Transverse colon (tissue), 4 donors: ENCODE measurements around the gene DDX5. TPM values are rescaled to one million over a fixed set of nuclear protein-coding genes. Genes with fewer than 3 reads are reported as not detected.
"Not testable (repeated sequence)": the region's sequence is repeated elsewhere in the genome, so short reads cannot be mapped to it uniquely, and the experiment has no call there.

ENCODE experiments used
- DNase-seq: peaks from one replicate; pipeline ENCODE4 v3.0.0-alpha.2; 2019
- H3K27ac ChIP-seq, 4 donors: fragments of 200-600 bp; sonication (generic); 2 replicates each; pipeline ENCODE4 v1.5.1; 2016 to 2018; ENCODE audit warnings: inconsistent platforms in 4 of 4
- H3K27me3 ChIP-seq: fragments of 200-600 bp; sonication (generic); 2 replicates; pipeline ENCODE4 v1.5.1; 2017; ENCODE audit warnings: inconsistent platforms
- H3K36me3 ChIP-seq, 4 donors: fragments of 200-600 bp; sonication (generic); 2 replicates each; pipeline ENCODE4 v1.5.1; 2017 to 2019; ENCODE audit warnings: inconsistent platforms in 4 of 4
- H3K4me1 ChIP-seq, 4 donors: fragments of 200-600 bp; sonication (generic); 2 replicates each; pipeline ENCODE4 v1.5.1; 2017 to 2020; ENCODE audit warnings: inconsistent platforms in 4 of 4
- H3K4me3 ChIP-seq, 4 donors: fragments of 200-600 bp; sonication (generic); 1 replicate in 1 of 4; 2 replicates in 3 of 4; pipeline versions ENCODE4 v1.5.1 to v1.6.1; 2017 to 2019; ENCODE audit warnings: inconsistent platforms in 4 of 4
- H3K9me3 ChIP-seq, 2 donors: fragments of 200-600 bp; sonication (generic); 2 replicates each; pipeline ENCODE4 v1.5.1; 2017 to 2019; ENCODE audit warnings: inconsistent platforms in 2 of 2
- EP300 ChIP-seq: sonication (generic); formaldehyde crosslinking; IDR thresholded peaks from one replicate; pipeline ENCODE4 v1.6.1; 2017; ENCODE audit warnings: antibody characterized with exemption, low read depth
- POLR2A ChIP-seq: fragments of 450-650 bp; IDR thresholded peaks from one replicate; pipeline ENCODE4 v1.6.1; 2016; ENCODE audit warnings: antibody characterized with exemption, mild to moderate bottlenecking, moderate library complexity
- POLR2AphosphoS5 ChIP-seq, 3 donors: sonication (generic); formaldehyde crosslinking; IDR thresholded peaks; one replicate each; pipeline ENCODE4 v1.6.1; 2016; ENCODE audit warnings: antibody characterized with exemption in 3 of 3
- WGBS, 2 donors: methylation state at CpG; one replicate each; pipeline ENCODE4 v1.1.5; 2018; ENCODE audit warnings: low coverage in 1 of 2; 5-methylcytosine and 5-hydroxymethylcytosine counted together
- in situ Hi-C, 4 donors: fragments of 200-750 bp; cut with MboI; loops; one replicate each; pipeline versions ENCODE4 v1.15.0 to v1.15.1; 2017; ENCODE audit warnings: low sequenced_read_pairs in 3 of 4, low pct_ligation_motif_present in 1 of 4, low pct_unique_long_range_greater_than_20kb in 1 of 4
- intact Hi-C: fragments of 100-400 bp; cut with DNase I; formaldehyde crosslinking; loops from one replicate; pipeline ENCODE4 v1.15.1; 2023; ENCODE audit warnings: low total_unique reads
- total RNA-seq, 4 donors: library from RNA; depleted of rRNA; stranded (reverse); fragments of >200 nt; gene quantifications; one replicate each; pipeline ENCODE4 v1.1.0, GENCODE V29; 2016
- TF ChIP-seq, protein P1 (sequence below), 5 experiments: fragments of 200-600 bp in 3 of 5; fragments of 450-650 bp in 2 of 5; sonication (generic) in 3 of 5; IDR thresholded peaks; 1 replicate in 2 of 5; 2 replicates in 3 of 5; pipeline ENCODE4 v1.5.1; 2016 to 2017; ENCODE audit warnings: antibody characterized with exemption in 5 of 5, inconsistent platforms in 3 of 5, mild to moderate bottlenecking in 2 of 5, moderate library complexity in 1 of 5

DDX5 gene
- total RNA-seq, 4 donors from 2014 or later, result 451 to 1,221 (median 694) TPM

DNA sequence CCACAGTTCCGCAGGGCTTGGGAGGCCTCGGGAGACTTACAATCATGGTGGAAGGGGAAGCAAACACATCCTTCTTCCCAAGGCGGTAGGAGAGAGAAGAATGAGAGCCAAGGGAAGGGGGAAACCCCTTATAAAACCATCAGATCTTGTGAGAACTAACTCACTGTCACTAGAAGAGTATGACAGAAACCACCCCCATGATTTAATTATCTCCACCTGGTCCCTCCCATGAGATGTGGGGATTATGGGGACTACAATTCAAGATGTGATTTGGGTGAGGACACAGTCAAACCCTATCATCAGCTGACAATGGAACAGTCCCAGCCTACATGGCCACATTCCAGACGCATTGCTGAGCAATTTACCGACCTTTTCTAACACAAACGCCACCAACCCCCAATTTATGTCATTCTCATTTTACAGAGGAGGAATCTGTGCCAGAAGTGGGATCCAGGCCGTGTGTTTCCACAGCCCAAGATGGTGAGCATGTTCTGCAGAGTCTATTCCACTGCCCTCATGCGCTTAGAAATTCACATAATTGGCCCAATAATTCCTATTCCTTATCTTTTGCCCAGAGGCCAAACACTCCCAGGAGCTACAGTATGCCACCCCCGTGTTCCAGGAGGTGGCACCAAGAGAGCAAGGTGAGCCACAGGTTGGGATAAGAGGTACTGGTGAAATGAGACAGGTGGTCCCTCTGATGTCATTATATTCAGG lies 39.9 kb downstream of the DDX5 start:
- no peak for TF ChIP-seq EP300
- no peak for TF ChIP-seq POLR2A
- TF ChIP-seq, protein P1, sequence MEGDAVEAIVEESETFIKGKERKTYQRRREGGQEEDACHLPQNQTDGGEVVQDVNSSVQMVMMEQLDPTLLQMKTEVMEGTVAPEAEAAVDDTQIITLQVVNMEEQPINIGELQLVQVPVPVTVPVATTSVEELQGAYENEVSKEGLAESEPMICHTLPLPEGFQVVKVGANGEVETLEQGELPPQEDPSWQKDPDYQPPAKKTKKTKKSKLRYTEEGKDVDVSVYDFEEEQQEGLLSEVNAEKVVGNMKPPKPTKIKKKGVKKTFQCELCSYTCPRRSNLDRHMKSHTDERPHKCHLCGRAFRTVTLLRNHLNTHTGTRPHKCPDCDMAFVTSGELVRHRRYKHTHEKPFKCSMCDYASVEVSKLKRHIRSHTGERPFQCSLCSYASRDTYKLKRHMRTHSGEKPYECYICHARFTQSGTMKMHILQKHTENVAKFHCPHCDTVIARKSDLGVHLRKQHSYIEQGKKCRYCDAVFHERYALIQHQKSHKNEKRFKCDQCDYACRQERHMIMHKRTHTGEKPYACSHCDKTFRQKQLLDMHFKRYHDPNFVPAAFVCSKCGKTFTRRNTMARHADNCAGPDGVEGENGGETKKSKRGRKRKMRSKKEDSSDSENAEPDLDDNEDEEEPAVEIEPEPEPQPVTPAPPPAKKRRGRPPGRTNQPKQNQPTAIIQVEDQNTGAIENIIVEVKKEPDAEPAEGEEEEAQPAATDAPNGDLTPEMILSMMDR (IDR thresholded peaks at IDR 0.05), result no peak
- no peak for TF ChIP-seq POLR2AphosphoS5 (IDR thresholded peaks at IDR 0.05)
- Histone ChIP-seq H3K9me3 (no peaks in the 10 kb centered on the region), H3K27me3 (no peaks in the 10 kb centered on the region), H3K4me1 (no peaks in the 10 kb centered on the region), H3K27ac (no peak overlapping the region), H3K36me3 (no peaks in the 10 kb centered on the region), H3K4me3 (no peak overlapping the region)
- no peak for DNase-seq
- intact Hi-C loops (no loop called here), in situ Hi-C loops (no loop called here)
- 47 to 71% methylated on average over 3 to 9 of the region's 9 CpGs for WGBS, 2 donors

DNA sequence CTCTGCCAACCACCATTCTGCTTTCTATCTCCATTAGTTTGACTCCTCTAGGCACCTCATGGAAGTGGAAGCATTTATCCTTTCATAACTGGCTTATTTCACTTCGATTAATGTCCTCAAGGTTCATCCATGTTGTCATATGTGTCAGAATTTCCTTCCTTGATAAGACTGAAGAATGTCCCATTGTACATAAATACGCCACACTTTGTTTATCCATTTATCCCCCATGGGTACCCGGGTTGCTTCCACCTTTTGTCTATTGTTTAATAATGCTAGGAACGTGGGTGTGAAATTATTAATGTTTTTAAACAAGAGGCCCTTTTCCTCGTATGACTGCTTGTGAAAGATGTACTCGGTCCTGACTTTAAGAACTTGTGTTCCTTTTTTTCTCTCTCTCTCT lies 44.3 kb downstream of the DDX5 start:
- Histone ChIP-seq H3K4me1 (peaks cover 0 to 1% (median 0%) of the 10 kb centered on the region in 4 donors), H3K27me3 (no peaks in the 10 kb centered on the region), H3K36me3 (no peaks in the 10 kb centered on the region), H3K4me3 (no peak overlapping the region), H3K9me3 (no peaks in the 10 kb centered on the region), H3K27ac (no peak overlapping the region)
- TF ChIP-seq, protein P1 (IDR thresholded peaks at IDR 0.05), result no peak
- TF ChIP-seq POLR2A (no peak), EP300 (no peak), POLR2AphosphoS5 (IDR thresholded peaks at IDR 0.05) (no peak)
- intact Hi-C loops, result no loop called here
- no peak for DNase-seq
- in situ Hi-C loops, result no loop called here
- 74 to 78% methylated on average over 6 of the region's 6 CpGs for WGBS, 2 donors

DNA sequence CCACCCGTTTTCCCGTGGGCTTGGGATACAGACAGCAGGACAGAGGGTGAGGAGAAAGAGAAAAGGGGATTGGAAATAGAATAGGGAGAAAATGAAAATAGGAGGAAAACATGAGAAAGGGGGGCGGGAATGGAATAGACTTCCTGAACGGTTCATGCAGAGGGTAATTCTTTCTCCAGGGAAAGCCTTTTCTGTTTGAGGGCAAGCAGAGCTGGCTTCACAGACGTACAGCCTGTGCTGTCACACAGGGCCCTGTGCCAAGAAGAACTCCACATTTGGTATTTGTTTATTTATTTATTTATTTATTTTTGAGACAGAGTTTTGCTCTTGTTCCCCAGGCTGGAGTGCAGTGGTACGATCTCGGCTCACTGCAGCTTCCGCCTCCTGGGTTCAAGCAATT lies 45.1 kb downstream of the DDX5 start:
- H3K4me1 ChIP-seq, result peaks cover 0 to 10% (median 0%) of the 10 kb centered on the region in 4 donors
- TF ChIP-seq EP300 (no peak), POLR2AphosphoS5 (IDR thresholded peaks at IDR 0.05) (no peak), POLR2A (no peak)
- TF ChIP-seq, protein P1 (IDR thresholded peaks at IDR 0.05), result no peak
- 93 to 94% methylated on average over 7 to 8 of the region's 8 CpGs for WGBS, 2 donors
- H3K4me3 ChIP-seq, result no peak overlapping the region
- H3K27me3 ChIP-seq, result no peaks in the 10 kb centered on the region
- intact Hi-C loops (no loop called here), in situ Hi-C loops (no loop called here)
- no peak for DNase-seq
- no peaks in the 10 kb centered on the region for H3K9me3 ChIP-seq
- H3K27ac ChIP-seq, result no peak overlapping the region
- no peaks in the 10 kb centered on the region for H3K36me3 ChIP-seq

DNA sequence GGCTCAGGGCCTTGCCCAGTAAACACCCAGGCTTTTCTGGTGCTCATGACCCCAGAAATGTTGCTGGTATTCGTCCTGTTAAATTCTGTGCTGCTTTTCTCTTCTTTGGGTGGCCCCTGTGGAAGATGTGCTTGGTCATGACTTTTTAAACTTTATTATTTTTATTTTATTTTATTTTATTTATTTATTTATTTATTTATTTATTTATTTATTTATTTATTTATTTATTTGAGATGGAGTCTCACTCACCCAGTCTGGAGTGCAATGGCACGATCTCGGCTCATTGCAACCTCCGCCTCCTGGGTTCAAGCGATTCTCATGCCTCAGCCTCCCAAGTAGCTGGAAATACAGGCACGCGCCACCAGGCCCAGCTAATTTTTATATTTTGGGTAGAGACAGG lies 46.3 kb downstream of the DDX5 start:
- H3K4me3 ChIP-seq, H3K27ac ChIP-seq, H3K9me3 ChIP-seq, H3K27me3 ChIP-seq, DNase-seq, intact Hi-C loops, H3K36me3 ChIP-seq, in situ Hi-C loops: not testable (repeated sequence)
- H3K4me1 ChIP-seq, result peaks cover 0 to 12% (median 0%) of the 10 kb centered on the region in 4 donors
- WGBS, 2 donors, result 93 to 98% methylated on average over 7 of the region's 7 CpGs

DNA sequence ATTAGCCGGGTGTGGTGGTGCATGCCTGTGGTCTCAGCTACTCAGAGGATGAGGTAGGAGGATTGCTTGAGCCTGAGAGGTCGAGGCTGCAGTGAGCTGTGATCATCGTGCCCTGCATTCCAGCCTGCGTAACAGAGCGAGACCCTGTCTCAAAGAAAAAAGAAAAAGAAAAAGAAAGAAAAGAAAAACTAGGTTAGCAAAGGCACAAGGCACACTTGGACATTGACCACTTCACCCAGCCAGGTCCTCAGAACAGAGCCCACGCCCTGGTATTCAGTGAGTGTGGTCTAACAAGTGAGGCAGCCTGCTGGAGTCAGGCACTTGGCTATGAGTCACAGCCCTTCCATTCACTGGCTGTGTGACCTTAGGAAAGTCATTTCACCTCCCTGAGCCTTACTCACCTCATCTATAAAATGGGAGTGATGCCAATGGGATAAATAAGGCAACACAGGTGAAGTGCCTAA lies 46.8 kb downstream of the DDX5 start:
- H3K4me3 ChIP-seq, result no peak overlapping the region
- H3K4me1 ChIP-seq, result peaks cover 0 to 12% (median 0%) of the 10 kb centered on the region in 4 donors
- H3K27ac ChIP-seq, result no peak overlapping the region
- 69 to 84% methylated on average over 6 of the region's 6 CpGs for WGBS, 2 donors
- DNase-seq, result peak; percentile 11
- H3K36me3 ChIP-seq, result no peaks in the 10 kb centered on the region
- TF ChIP-seq, protein P1 (IDR thresholded peaks at IDR 0.05), result no peak
- no peak for TF ChIP-seq POLR2A
- TF ChIP-seq EP300, result no peak
- no peak for TF ChIP-seq POLR2AphosphoS5 (IDR thresholded peaks at IDR 0.05)
- intact Hi-C loops, result no loop called here
- H3K9me3 ChIP-seq, result no peaks in the 10 kb centered on the region
- in situ Hi-C loops, result no loop called here
- no peaks in the 10 kb centered on the region for H3K27me3 ChIP-seq
